Stimulated activated CD8-positive, alpha-beta memory T cell treated with anti-CD3 and anti-CD28 coated beads, Interleukin-15, amount 100 ng/mL, for 24 hours (primary cell): Measurements from ENCODE around the gene KCNJ3.
"Not testable (repeated sequence)": the region's sequence is repeated elsewhere in the genome, so short reads cannot be mapped to it uniquely, and the experiment has no call there.

Source experiments
- DNase-seq: peaks from one replicate; pipeline ENCODE4 v3.0.0-alpha.2; 2020; ENCODE audit warnings: low read depth

The KCNJ3 gene

DNA sequence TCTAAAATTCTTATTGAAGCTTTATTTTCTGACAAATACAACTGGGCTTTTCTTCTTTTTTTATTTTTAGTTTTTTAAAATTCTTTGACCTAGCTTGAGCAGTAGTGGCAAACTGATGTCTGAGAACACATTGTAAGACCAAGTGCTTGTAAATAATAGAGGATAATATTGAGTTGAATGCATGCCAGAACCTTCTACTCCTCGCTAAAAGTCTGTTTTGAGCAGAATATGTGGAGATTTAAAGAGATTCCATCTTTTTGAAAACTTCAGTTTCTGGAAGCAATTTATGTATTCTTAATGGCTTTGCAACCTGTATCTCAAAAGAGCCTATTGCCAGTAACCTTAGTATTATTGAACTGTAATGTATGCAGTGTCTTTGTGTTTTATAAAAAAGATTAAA, 148.3 kb downstream of the KCNJ3 start:
- no peak for DNase-seq

DNA sequence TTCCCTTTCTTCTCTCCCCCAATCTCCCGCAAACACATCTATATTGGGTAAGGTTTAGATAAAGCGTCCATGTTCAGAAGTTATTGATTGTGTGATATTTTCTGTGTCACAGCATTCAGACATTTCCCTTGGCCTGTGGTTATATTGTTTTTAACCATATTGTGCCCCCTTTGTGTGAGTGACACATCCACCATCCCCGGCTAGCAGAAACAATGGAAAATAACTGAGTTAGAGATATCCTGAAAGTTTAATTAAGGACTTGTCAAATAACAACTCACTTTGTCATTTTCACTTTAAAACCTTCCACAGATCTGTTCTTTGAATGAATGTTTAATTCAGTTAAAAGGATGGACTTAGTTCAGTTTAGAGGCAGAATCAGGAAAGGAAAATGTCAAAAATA, 151.0 kb downstream of the KCNJ3 start:
- DNase-seq, result no peak

- DNase-seq, result no peak
Observed at GRCh38 chr2:154850532-154850931, 152.0 kb downstream of the KCNJ3 start.

- no peak for DNase-seq
Observed at GRCh38 chr2:154855138-154855537, 156.6 kb downstream of the KCNJ3 start.

- not testable (repeated sequence) for DNase-seq
Observed at GRCh38 chr2:154867151-154867550, 168.7 kb downstream of the KCNJ3 start.

DNA sequence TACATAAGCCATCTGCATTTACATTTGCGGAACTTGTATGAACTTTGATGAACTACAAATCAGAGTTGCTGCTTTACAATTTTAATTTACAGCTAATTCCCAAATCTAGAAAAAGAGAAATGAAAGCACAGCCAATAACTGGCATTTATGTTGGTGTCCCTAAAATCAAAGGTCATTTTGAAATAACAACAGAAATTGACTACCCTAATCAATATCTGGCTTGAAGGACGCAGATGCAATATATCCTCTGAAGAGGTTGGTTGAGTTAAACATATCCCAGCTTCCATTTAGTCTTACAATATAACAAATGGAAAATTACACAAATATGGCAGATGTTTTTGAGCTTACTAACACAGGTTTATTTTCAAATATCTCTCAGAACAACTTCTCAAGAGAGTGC, 177.5 kb downstream of the KCNJ3 start:
- no peak for DNase-seq

- DNase-seq, result no peak
Observed at GRCh38 chr2:154882725-154883124, 184.2 kb downstream of the KCNJ3 start.

GRCh38 chr2:154886316-154886715, 187.8 kb downstream of the KCNJ3 start:
- DNase-seq, result no peak

- no peak for DNase-seq
Observed at GRCh38 chr2:154898269-154898668, 199.8 kb downstream of the KCNJ3 start.

DNA sequence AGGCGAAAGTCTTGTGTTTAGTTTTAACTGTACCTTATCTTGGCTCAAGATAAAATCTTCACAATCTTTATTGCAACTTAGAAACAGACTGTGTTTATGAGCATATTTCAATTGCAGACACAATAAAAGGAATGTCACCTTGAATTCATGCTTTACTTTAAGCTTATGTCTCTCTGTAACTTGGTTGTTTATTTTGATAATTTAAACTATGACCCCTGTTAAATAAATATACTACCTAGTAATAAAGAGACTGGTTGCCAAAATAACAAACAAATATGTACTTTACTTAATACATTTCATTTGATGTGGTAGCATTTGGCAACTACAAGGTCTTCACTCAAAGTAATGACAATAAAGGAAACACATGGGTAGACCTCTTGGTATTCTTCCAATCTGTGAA, 202.6 kb downstream of the KCNJ3 start:
- no peak for DNase-seq
